ENCODE measurements around the gene DCX. TPM values are rescaled to one million over a fixed set of nuclear protein-coding genes. Genes with fewer than 3 reads are reported as not detected.

The DCX gene
- total and polyA plus RNA-seq, 2 experiments from 2014 or later = 0.34 to 1.2 TPM

- 36% methylated on average over 8 of the region's 8 CpGs for WGBS (ENCODE audit: low lambda C conversion rate, missing lambda C conversion rate)
- H4K20me1 ChIP-seq (ENCODE audit: insufficient read depth, poor library complexity, severe bottlenecking) = no peaks in the 10 kb centered on the region
- no peak overlapping the region for H2AFZ ChIP-seq
- no peaks in the 10 kb centered on the region for H3K9me3 ChIP-seq (ENCODE audit: low read depth)
- DNase-seq (ENCODE audit: low spot score) = no peak
- TF ChIP-seq EZH2phosphoT487 (IDR thresholded peaks at IDR 0.05; ENCODE audit: low read depth, severe bottlenecking, unreplicated experiment) (no peak), CTCF (IDR thresholded peaks at IDR 0.05; ENCODE audit: poor library complexity) (no peak), EZH2 (IDR thresholded peaks at IDR 0.05; ENCODE audit: borderline replicate concordance) (no peak)
- no peak overlapping the region for H3K27ac ChIP-seq
- no peak overlapping the region for H3K4me3 ChIP-seq
- H3K4me2 ChIP-seq = peak overlapping the region; percentile 52
- H3K27me3 ChIP-seq = no peaks in the 10 kb centered on the region
- H3K36me3 ChIP-seq (replicated peaks; ENCODE audit: insufficient read depth, low read depth) = no peaks in the 10 kb centered on the region
- no peaks in the 10 kb centered on the region for H3K9me2 ChIP-seq (replicated peaks; ENCODE audit: insufficient read depth)
- no peaks in the 10 kb centered on the region for H3K4me1 ChIP-seq (ENCODE audit: insufficient read depth)
- no peaks in the 10 kb centered on the region for H3K79me2 ChIP-seq
Measured at GRCh38 chrX:111284631-111285293, 127.2 kb downstream of the DCX start.

- Histone ChIP-seq H3K9me2 (replicated peaks; ENCODE audit: insufficient read depth) (no peaks in the 10 kb centered on the region), H2AFZ (no peak overlapping the region), H4K20me1 (ENCODE audit: insufficient read depth, poor library complexity, severe bottlenecking) (no peaks in the 10 kb centered on the region), H3K36me3 (replicated peaks; ENCODE audit: insufficient read depth, low read depth) (no peaks in the 10 kb centered on the region), H3K27me3 (no peaks in the 10 kb centered on the region), H3K9me3 (ENCODE audit: low read depth) (no peaks in the 10 kb centered on the region), H3K79me2 (no peaks in the 10 kb centered on the region), H3K27ac (no peak overlapping the region), H3K4me2 (no peak overlapping the region), H3K4me3 (no peak overlapping the region), H3K4me1 (ENCODE audit: insufficient read depth) (no peaks in the 10 kb centered on the region)
- DNase-seq (ENCODE audit: low spot score) = no peak
- 90% methylated on average over 2 of the region's 2 CpGs for WGBS (ENCODE audit: low lambda C conversion rate, missing lambda C conversion rate)
- TF ChIP-seq EZH2phosphoT487 (IDR thresholded peaks at IDR 0.05; ENCODE audit: low read depth, severe bottlenecking, unreplicated experiment) (no peak), CTCF (IDR thresholded peaks at IDR 0.05; ENCODE audit: poor library complexity) (no peak), EZH2 (IDR thresholded peaks at IDR 0.05; ENCODE audit: borderline replicate concordance) (no peak)
Measured at GRCh38 chrX:111283446-111283845, 128.5 kb downstream of the DCX start.

GRCh38 chrX:111282991-111283390 is 129.0 kb downstream of the DCX start:
- H3K27ac ChIP-seq = no peak overlapping the region

More at GRCh38 chrX:111282991-111283390, 129.0 kb downstream of the DCX start:
- no peaks in the 10 kb centered on the region for H3K9me2 ChIP-seq (replicated peaks; ENCODE audit: insufficient read depth)
- H3K4me2 ChIP-seq = no peak overlapping the region
- H3K79me2 ChIP-seq = no peaks in the 10 kb centered on the region
- H3K9me3 ChIP-seq (ENCODE audit: low read depth) = no peaks in the 10 kb centered on the region
- TF ChIP-seq EZH2phosphoT487 (IDR thresholded peaks at IDR 0.05; ENCODE audit: low read depth, severe bottlenecking, unreplicated experiment) (no peak), CTCF (IDR thresholded peaks at IDR 0.05; ENCODE audit: poor library complexity) (no peak), EZH2 (IDR thresholded peaks at IDR 0.05; ENCODE audit: borderline replicate concordance) (no peak)
- WGBS (ENCODE audit: low lambda C conversion rate, missing lambda C conversion rate) = 100% methylated on average over 1 of the region's 1 CpG
- no peaks in the 10 kb centered on the region for H3K27me3 ChIP-seq
- H4K20me1 ChIP-seq (ENCODE audit: insufficient read depth, poor library complexity, severe bottlenecking) = no peaks in the 10 kb centered on the region
- no peak for DNase-seq (ENCODE audit: low spot score)
- H3K4me3 ChIP-seq = no peak overlapping the region
- no peak overlapping the region for H2AFZ ChIP-seq
- H3K36me3 ChIP-seq (replicated peaks; ENCODE audit: insufficient read depth, low read depth) = no peaks in the 10 kb centered on the region
- H3K4me1 ChIP-seq (ENCODE audit: insufficient read depth) = no peaks in the 10 kb centered on the region

All from hepatocyte (in vitro differentiated cells).